Upper lobe of left lung (tissue), 6 donors: ENCODE data around the gene MAP1S. TPM values are rescaled to one million over a fixed set of nuclear protein-coding genes. Genes with fewer than 3 reads are reported as not detected.
A peak's percentile ranks its signal among the peaks of the same experiment; 100 is the strongest.

Experiments used
- ATAC-seq, 2 donors: fragments of 200-7000 bp; cut with Tn5 transposase; one replicate each; pipeline ENCODE4 v1.9.1; 2022; ENCODE audit warnings: mild to moderate bottlenecking in 2 of 2, moderate library complexity in 2 of 2; ENCODE audit not compliant: low FRiP score in 2 of 2
- DNase-seq, 2 donors: peaks; one replicate each; pipeline ENCODE4 v3.0.0-alpha.2; 2019 to 2020
- H3K27ac ChIP-seq, 4 donors: fragments of 200-600 bp; sonication (generic); one replicate each; pipeline ENCODE4 v1.5.1; 2016 to 2019
- H3K27me3 ChIP-seq, 4 donors: fragments of 200-600 bp; sonication (generic); one replicate each; pipeline ENCODE4 v1.5.1; 2017 to 2019
- H3K36me3 ChIP-seq, 4 donors: fragments of 200-600 bp; sonication (generic); one replicate each; pipeline ENCODE4 v1.5.1; 2016 to 2019
- H3K4me1 ChIP-seq, 4 donors: fragments of 200-600 bp; sonication (generic); one replicate each; pipeline ENCODE4 v1.5.1; 2018 to 2019
- H3K4me3 ChIP-seq, 4 donors: fragments of 200-600 bp; sonication (generic); one replicate each; pipeline ENCODE4 v1.5.1; 2017 to 2019; ENCODE audit warnings: mild to moderate bottlenecking in 2 of 4, moderate library complexity in 1 of 4
- H3K9me3 ChIP-seq, 4 donors: fragments of 200-600 bp; sonication (generic); one replicate each; pipeline ENCODE4 v1.5.1; 2018 to 2019
- CTCF ChIP-seq, 6 experiments: fragments of 450-650 bp in 4 of 6; fragments of 200-600 bp in 2 of 6; sonication (generic) in 2 of 6; IDR thresholded peaks; one replicate each; pipeline ENCODE4 v1.5.1; 2016 to 2019; ENCODE audit warnings: antibody characterized with exemption in 6 of 6
- EP300 ChIP-seq, 4 donors: sonication (generic); formaldehyde crosslinking; IDR thresholded peaks; one replicate each; pipeline ENCODE4 v1.5.1; 2017; ENCODE audit warnings: antibody characterized with exemption in 4 of 4, control low read depth in 2 of 4
- POLR2A ChIP-seq, 4 donors: fragments of 450-650 bp; IDR thresholded peaks; one replicate each; pipeline ENCODE4 v1.5.1; 2016 to 2017; ENCODE audit warnings: antibody characterized with exemption in 4 of 4, mild to moderate bottlenecking in 2 of 4
- POLR2AphosphoS5 ChIP-seq, 2 donors: sonication (generic); formaldehyde crosslinking; IDR thresholded peaks; one replicate each; pipeline ENCODE4 v1.5.1; 2017; ENCODE audit warnings: antibody characterized with exemption in 2 of 2
- WGBS, 2 donors: methylation state at CpG; one replicate each; pipeline ENCODE4 v1.1.5; 2017 to 2018; 5-methylcytosine and 5-hydroxymethylcytosine counted together
- total RNA-seq, 6 donors: library from RNA; depleted of rRNA in 4 of 6; stranded (reverse); fragments of >200 nt in 4 of 6; gene quantifications; one replicate each; pipeline versions ENCODE4 v1.1.0 to v1.2.1, GENCODE V29; 2016 to 2021
- donor health status: DM: no; HTN: no; CAD: no; lungs with moderate emphysema.
- donor health status: DM: no; HTN: yes; CAD: no; lungs with severe emphysema.

Gene MAP1S
- total RNA-seq, 6 donors from 2014 or later = 23.6 to 87.9 (median 63.7) TPM

DNA sequence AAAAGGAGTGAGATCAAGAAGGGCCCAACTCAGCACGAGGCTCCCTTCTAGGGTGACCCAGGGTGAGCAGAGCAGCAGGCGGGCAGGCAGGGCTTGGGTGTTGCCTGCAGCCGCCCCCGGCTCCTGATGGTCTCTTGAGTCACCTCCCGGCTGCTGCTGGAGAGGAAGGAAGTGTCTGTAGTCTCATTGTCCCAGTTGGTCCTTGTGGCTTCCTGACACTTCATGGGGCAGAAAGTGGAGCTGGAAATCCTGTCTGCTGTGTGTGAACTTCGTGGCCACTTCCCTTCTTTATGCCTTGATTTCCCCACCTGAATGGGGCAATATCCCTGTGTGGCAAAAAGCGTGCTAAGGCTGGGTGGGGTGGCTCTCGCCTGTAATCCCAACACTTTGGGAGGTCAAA is 2.5 kb downstream of the MAP1S start:
- peak overlapping the region in 1 of 4 donors; percentile 99 for H3K4me3 ChIP-seq
- no peaks in the 10 kb centered on the region for H3K9me3 ChIP-seq
- peak; percentile 61 to 69 for ATAC-seq
- H3K4me1 ChIP-seq = peaks cover 49 to 59% (median 54%) of the 10 kb centered on the region in 4 donors
- no peaks in the 10 kb centered on the region for H3K27me3 ChIP-seq
- WGBS, 2 donors = 44% methylated on average over 8 of the region's 8 CpGs; no CpG with 5 or more reads in 1 of the 2 donors
- peaks cover 4 to 47% (median 31%) of the 10 kb centered on the region in 4 donors for H3K36me3 ChIP-seq
- peak in 1 of 2 donors; percentile 81 for DNase-seq
- TF ChIP-seq CTCF (IDR thresholded peaks at IDR 0.05) = no peak
- peak; percentile 54 to 62 for TF ChIP-seq POLR2AphosphoS5 (IDR thresholded peaks at IDR 0.05)
- TF ChIP-seq EP300 (IDR thresholded peaks at IDR 0.05) = no peak
- peak in 1 of 4 donors; percentile 27 for TF ChIP-seq POLR2A (IDR thresholded peaks at IDR 0.05)
- peak overlapping the region; percentile 73 to 89 (median 82) for H3K27ac ChIP-seq

DNA sequence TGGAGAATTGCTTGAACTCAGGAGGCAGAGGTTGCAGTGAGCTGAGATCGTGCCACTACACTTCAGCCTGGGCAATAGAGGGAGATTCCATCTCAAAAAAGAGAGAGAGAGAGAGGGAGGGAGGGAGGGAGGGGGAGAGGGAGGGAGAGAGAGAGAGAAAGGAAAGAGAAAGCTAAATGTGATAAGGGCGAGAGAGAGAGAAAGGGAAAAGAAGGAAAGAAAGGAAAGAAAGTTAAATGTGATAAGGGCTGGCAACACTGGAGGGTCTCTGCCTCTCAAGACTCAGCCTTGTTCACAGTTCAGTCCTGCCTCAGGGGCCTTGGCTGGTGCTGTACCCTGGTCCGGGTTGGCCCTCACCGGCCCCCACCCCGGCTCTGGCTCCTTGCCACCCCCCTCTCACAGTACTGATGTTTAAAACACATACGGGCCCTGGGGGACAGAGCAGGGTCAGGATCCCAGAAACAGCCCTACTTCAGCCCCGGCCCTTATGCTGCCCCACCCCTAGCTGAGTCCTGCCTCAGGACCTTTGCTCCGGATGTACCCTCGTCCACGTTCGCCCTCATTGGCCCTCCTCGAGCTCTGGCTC is 3.5 kb downstream of the MAP1S start:
- Histone ChIP-seq H3K27me3 (no peaks in the 10 kb centered on the region), H3K27ac (peak overlapping the region in 3 of 4 donors; percentile 23 to 73 (median 36)), H3K36me3 (peaks cover 11 to 57% (median 40%) of the 10 kb centered on the region in 4 donors), H3K4me3 (no peak overlapping the region), H3K9me3 (no peaks in the 10 kb centered on the region), H3K4me1 (peaks cover 42 to 53% (median 45%) of the 10 kb centered on the region in 4 donors)
- TF ChIP-seq CTCF (IDR thresholded peaks at IDR 0.05) (no peak), POLR2A (IDR thresholded peaks at IDR 0.05) (no peak), POLR2AphosphoS5 (IDR thresholded peaks at IDR 0.05) (no peak), EP300 (IDR thresholded peaks at IDR 0.05) (no peak)
- 71 to 81% methylated on average over 11 to 12 of the region's 12 CpGs for WGBS, 2 donors
- DNase-seq (peak in 1 of 2 donors; percentile 59), ATAC-seq (no peak)

- ATAC-seq = no peak
- DNase-seq = no peak
- no peaks in the 10 kb centered on the region for H3K27me3 ChIP-seq
- peaks cover 11 to 76% (median 58%) of the 10 kb centered on the region in 4 donors for H3K36me3 ChIP-seq
- no peaks in the 10 kb centered on the region for H3K9me3 ChIP-seq
- H3K4me1 ChIP-seq = peaks cover 29 to 54% (median 32%) of the 10 kb centered on the region in 4 donors
- no peak overlapping the region for H3K27ac ChIP-seq
- TF ChIP-seq EP300 (IDR thresholded peaks at IDR 0.05) = no peak
- TF ChIP-seq POLR2AphosphoS5 (IDR thresholded peaks at IDR 0.05) = no peak
- TF ChIP-seq CTCF (IDR thresholded peaks at IDR 0.05) = no peak
- TF ChIP-seq POLR2A (IDR thresholded peaks at IDR 0.05) = no peak
- 97 to 98% methylated on average over 5 to 7 of the region's 7 CpGs for WGBS, 2 donors
- H3K4me3 ChIP-seq = no peak overlapping the region
Observed at GRCh38 chr19:17724655-17725054, 5.4 kb downstream of the MAP1S start.

DNA sequence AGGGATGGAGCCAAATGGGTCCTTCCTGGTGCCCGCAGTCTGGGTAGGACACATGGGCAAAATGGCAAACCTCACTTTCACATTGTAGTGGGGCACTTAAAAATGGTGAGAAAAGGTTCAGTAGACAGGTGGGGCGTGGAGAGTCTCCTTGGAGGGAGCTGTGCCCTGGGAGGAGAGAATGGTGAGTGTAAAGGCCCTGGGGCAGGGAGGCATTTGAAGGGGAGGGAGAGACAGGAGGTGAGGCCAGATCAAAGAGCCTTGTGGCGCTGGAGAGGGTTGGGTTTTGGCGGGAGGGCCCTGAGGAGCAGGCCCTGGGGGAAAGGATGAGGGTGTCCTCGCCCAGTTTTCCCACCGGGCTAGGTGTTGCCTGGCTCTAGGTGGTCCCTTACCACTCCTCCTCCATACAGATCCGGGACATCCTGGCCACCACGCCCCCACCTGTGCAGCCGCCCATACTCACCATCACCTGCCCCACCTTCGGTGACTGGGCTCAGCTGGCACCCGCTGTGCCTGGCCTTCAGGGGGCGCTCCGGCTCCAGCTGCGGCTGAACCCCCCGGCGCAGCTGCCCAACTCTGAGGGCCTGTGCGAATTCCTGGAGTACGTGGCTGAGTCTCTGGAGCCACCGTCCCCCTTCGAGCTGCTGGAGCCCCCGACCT is 6.3 kb downstream of the MAP1S start:
- no peaks in the 10 kb centered on the region for H3K27me3 ChIP-seq
- TF ChIP-seq POLR2AphosphoS5 (IDR thresholded peaks at IDR 0.05) (no peak), CTCF (IDR thresholded peaks at IDR 0.05) (no peak), POLR2A (IDR thresholded peaks at IDR 0.05) (no peak), EP300 (IDR thresholded peaks at IDR 0.05) (no peak)
- H3K4me3 ChIP-seq = no peak overlapping the region
- peaks cover 11 to 85% (median 66%) of the 10 kb centered on the region in 4 donors for H3K36me3 ChIP-seq
- no peaks in the 10 kb centered on the region for H3K9me3 ChIP-seq
- WGBS, 2 donors = 78 to 87% methylated on average over 8 to 14 of the region's 21 CpGs
- ATAC-seq (no peak), DNase-seq (no peak)
- H3K27ac ChIP-seq = no peak overlapping the region
- peaks cover 23 to 46% (median 27%) of the 10 kb centered on the region in 4 donors for H3K4me1 ChIP-seq
